Stimulated activated CD4-positive, alpha-beta T cell treated with anti-CD3 and anti-CD28 coated beads, Interleukin-1b, Interleukin-23, amount 100 ng/mL, for 24 hours (primary cell): ENCODE data around the gene QRICH1.

ENCODE experiments used
- DNase-seq, 4 experiments: peaks; one replicate each; pipeline ENCODE4 v3.0.0-alpha.2; 2020; ENCODE audit warnings: low read depth in 4 of 4, low spot score in 1 of 4

QRICH1 gene

GRCh38 chr3:49034650-49035049, 59.2 kb downstream of the QRICH1 start:
- no peak for DNase-seq

- DNase-seq: no peak
These were observed 61.1 kb downstream of the QRICH1 start for GRCh38 chr3:49032646-49033304.

GRCh38 chr3:49030321-49030720, 63.5 kb downstream of the QRICH1 start:
- no peak for DNase-seq

GRCh38 chr3:49029563-49029884, 64.3 kb downstream of the QRICH1 start:
- DNase-seq: no peak

GRCh38 chr3:49028673-49029562, 65.0 kb downstream of the QRICH1 start, which contains the start of gene IMPDH2:
TSS of gene IMPDH2 (minus strand) at chr3:49029398. CDS start at chr3:49029350, 48 bp downstream.
- DNase-seq: peak; percentile 84 to 89 (median 86)

GRCh38 chr3:49028298-49028672, 65.6 kb downstream of the QRICH1 start:
- no peak for DNase-seq

- no peak for DNase-seq
These were observed 66.2 kb downstream of the QRICH1 start for GRCh38 chr3:49027634-49028033.

- no peak for DNase-seq
These were observed 67.3 kb downstream of the QRICH1 start for GRCh38 chr3:49026536-49026935.

- no peak for DNase-seq
These were observed 67.9 kb downstream of the QRICH1 start for GRCh38 chr3:49025793-49026520.

GRCh38 chr3:49025005-49025792, 68.7 kb downstream of the QRICH1 start:
- no peak for DNase-seq

GRCh38 chr3:49024449-49024848, 69.4 kb downstream of the QRICH1 start:
- no peak for DNase-seq

GRCh38 chr3:49023775-49024174, 70.1 kb downstream of the QRICH1 start:
- no peak for DNase-seq

GRCh38 chr3:49022688-49023171, 71.1 kb downstream of the QRICH1 start:
- DNase-seq: no peak

GRCh38 chr3:49021813-49022687, 71.8 kb downstream of the QRICH1 start, which contains the start of gene NDUFAF3:
TSS of gene NDUFAF3 (plus strand) at chr3:49022121. CDS start at chr3:49022145, 24 bp downstream.
- peak; percentile 84 to 88 (median 86) for DNase-seq

GRCh38 chr3:49021213-49021812, 72.6 kb downstream of the QRICH1 start:
- DNase-seq: peak; percentile 97 to 100 (median 98)

- no peak for DNase-seq
These were observed 73.3 kb downstream of the QRICH1 start for GRCh38 chr3:49020330-49021212.

GRCh38 chr3:49019941-49020329, 73.9 kb downstream of the QRICH1 start:
- no peak for DNase-seq

- no peak for DNase-seq
These were observed 75.2 kb downstream of the QRICH1 start for GRCh38 chr3:49018707-49019006.
